Tibial nerve (tissue), 4 donors: ENCODE data around the gene TNKS2.

Experiments
- EP300 ChIP-seq, 2 donors: sonication (generic); formaldehyde crosslinking; IDR thresholded peaks; one replicate each; pipeline ENCODE4 v1.6.1; 2017; ENCODE audit warnings: antibody characterized with exemption in 2 of 2, mild to moderate bottlenecking in 1 of 2
- POLR2A ChIP-seq, 2 donors: fragments of 450-650 bp; IDR thresholded peaks; one replicate each; pipeline ENCODE4 v1.6.1; 2017; ENCODE audit warnings: antibody characterized with exemption in 2 of 2, mild to moderate bottlenecking in 2 of 2, moderate library complexity in 2 of 2
- TF ChIP-seq, protein P1 (sequence below), 5 experiments: fragments of 200-600 bp in 3 of 5; fragments of 450-650 bp in 2 of 5; sonication (generic) in 3 of 5; IDR thresholded peaks; one replicate each; pipeline ENCODE4 v1.5.1; 2016 to 2019; ENCODE audit warnings: antibody characterized with exemption in 5 of 5, mild to moderate bottlenecking in 3 of 5, moderate library complexity in 2 of 5

DNA sequence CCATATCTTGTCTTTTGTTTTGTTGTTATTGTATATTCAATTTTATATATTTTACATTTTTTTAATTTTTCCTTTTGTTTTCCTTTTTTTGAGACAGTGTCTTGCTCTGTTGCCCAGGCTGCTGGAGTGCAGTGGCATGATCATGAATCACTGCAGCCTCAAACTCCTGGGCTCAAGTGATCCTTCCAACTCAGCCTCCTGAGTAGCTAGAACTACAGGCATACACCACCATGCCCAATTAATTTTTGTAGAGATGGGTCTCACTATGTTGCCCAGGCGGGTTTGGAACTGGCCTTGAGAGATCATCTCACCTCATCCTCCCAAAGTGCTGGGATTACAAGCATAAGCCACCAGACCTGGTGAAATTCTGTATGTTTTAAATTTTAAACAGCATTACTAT, 25.4 kb upstream of the TNKS2 start:
- TF ChIP-seq, protein P1, sequence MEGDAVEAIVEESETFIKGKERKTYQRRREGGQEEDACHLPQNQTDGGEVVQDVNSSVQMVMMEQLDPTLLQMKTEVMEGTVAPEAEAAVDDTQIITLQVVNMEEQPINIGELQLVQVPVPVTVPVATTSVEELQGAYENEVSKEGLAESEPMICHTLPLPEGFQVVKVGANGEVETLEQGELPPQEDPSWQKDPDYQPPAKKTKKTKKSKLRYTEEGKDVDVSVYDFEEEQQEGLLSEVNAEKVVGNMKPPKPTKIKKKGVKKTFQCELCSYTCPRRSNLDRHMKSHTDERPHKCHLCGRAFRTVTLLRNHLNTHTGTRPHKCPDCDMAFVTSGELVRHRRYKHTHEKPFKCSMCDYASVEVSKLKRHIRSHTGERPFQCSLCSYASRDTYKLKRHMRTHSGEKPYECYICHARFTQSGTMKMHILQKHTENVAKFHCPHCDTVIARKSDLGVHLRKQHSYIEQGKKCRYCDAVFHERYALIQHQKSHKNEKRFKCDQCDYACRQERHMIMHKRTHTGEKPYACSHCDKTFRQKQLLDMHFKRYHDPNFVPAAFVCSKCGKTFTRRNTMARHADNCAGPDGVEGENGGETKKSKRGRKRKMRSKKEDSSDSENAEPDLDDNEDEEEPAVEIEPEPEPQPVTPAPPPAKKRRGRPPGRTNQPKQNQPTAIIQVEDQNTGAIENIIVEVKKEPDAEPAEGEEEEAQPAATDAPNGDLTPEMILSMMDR (IDR thresholded peaks at IDR 0.05), result no peak
- TF ChIP-seq POLR2A (IDR thresholded peaks at IDR 0.05) (no peak), EP300 (IDR thresholded peaks at IDR 0.05) (no peak)
